Endodermal cell (in vitro differentiated cells): ENCODE results near the gene RAB9B. TPM values are rescaled to one million over a fixed set of nuclear protein-coding genes. Genes with fewer than 3 reads are reported as not detected.
A peak's percentile ranks its signal among the peaks of the same experiment; 100 is the strongest.

Experiments
- DNase-seq: peaks from one replicate; pipeline ENCODE4 v3.0.0-alpha.2; 2017
- H3K27ac ChIP-seq: 2 replicates; pipeline ENCODE4 v1.5.1; 2013; ENCODE audit warnings: mild to moderate bottlenecking, low read depth, low read length, moderate library complexity
- H3K27me3 ChIP-seq: 2 replicates; pipeline ENCODE4 v1.6.1; 2013; ENCODE audit warnings: mild to moderate bottlenecking, low read length, moderate library complexity; ENCODE audit not compliant: insufficient read depth, control insufficient read depth, poor library complexity, severe bottlenecking
- H3K36me3 ChIP-seq: 2 replicates; pipeline ENCODE4 v1.7.0; 2013; ENCODE audit warnings: mild to moderate bottlenecking, low read length, moderate library complexity; ENCODE audit not compliant: control insufficient read depth, insufficient read depth
- H3K4me1 ChIP-seq: one replicate; pipeline ENCODE4 v1.7.0; 2013; ENCODE audit warnings: low read length; ENCODE audit not compliant: control insufficient read depth, insufficient read depth
- H3K4me3 ChIP-seq: 2 replicates; pipeline ENCODE4 v1.5.1; 2013; ENCODE audit warnings: mild to moderate bottlenecking, low read length, moderate library complexity
- H3K9ac ChIP-seq: 2 replicates; pipeline ENCODE4 v1.6.1; 2013; ENCODE audit warnings: mild to moderate bottlenecking, low read length, moderate library complexity; ENCODE audit not compliant: poor library complexity, severe bottlenecking; ENCODE audit errors: extremely low read depth
- H3K9me3 ChIP-seq: 2 replicates; pipeline ENCODE4 v1.6.1; 2013; ENCODE audit warnings: mild to moderate bottlenecking, low read length, moderate library complexity; ENCODE audit not compliant: control insufficient read depth
- H3K27ac Mint-ChIP-seq: 2 replicates; pipeline ENCODE4 v1.8.0; 2020; ENCODE audit warnings: mixed read lengths
- H3K27me3 Mint-ChIP-seq: 2 replicates; pipeline ENCODE4 v1.8.0; 2021; ENCODE audit warnings: mild to moderate bottlenecking, mixed read lengths; ENCODE audit not compliant: insufficient read depth
- H3K36me3 Mint-ChIP-seq: 2 replicates; pipeline ENCODE4 v1.8.0; 2020; ENCODE audit warnings: low read depth, mixed read lengths
- H3K4me1 Mint-ChIP-seq: 2 replicates; pipeline ENCODE4 v1.8.0; 2020; ENCODE audit warnings: mixed read lengths
- H3K4me3 Mint-ChIP-seq: 2 replicates; pipeline ENCODE4 v1.8.0; 2020; ENCODE audit warnings: mild to moderate bottlenecking, moderate library complexity, mixed read lengths
- H3K9me3 Mint-ChIP-seq: 2 replicates; pipeline ENCODE4 v1.8.0; 2020; ENCODE audit warnings: mild to moderate bottlenecking, mixed read lengths
- WGBS, 2 experiments: methylation state at CpG; one replicate each; pipeline versions ENCODE4 v1.1.5 to v1.1.7; 2013; ENCODE audit warnings: missing lambda C conversion rate in 2 of 2, mixed read lengths in 1 of 2; ENCODE audit not compliant: insufficient coverage in 1 of 2, insufficient read length in 1 of 2; 5-methylcytosine and 5-hydroxymethylcytosine counted together
- total RNA-seq, 2 donors: library from RNA; stranded (reverse); fragmentation: NEBNext Ultra II Directional in 1 of 2; extraction: Animal tissue kit (Norgen Biotek cat#: 25700) in 1 of 2; gene quantifications; 2 replicates in 1 of 2; 3 replicates in 1 of 2; pipeline ENCODE4 v1.2.1, GENCODE V29; 2021
- TF ChIP-seq, protein P1 (sequence below): fragments of 200-600 bp; sonication (generic); conservative IDR thresholded peaks from 2 replicates; pipeline ENCODE4 v1.5.0; 2021; ENCODE audit warnings: antibody characterized with exemption, mild to moderate bottlenecking

Gene RAB9B
- total RNA-seq, 2 donors from 2014 or later: 0.42 to 0.64 TPM

DNA sequence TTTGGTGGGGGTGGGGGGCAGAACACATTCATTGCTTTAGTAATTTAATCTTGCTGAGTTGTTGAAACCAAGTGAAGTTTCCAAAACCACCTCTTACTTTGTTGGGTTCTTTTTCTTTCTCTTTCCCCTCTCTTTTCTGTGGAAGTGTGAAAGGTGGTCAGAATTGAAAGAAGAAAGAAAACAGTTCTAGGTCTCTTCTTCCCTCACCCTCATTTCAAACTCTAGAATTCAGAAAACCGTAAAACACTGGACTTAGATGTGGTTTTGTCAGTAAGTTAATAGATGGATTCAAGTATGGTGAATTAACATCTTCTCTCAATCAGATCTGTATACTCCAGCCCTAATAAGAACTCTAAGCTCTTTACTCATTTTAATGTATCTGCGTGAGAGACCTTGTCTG, 31.7 kb downstream of the RAB9B start:
- Histone ChIP-seq H3K4me3 (no peak overlapping the region), H3K27ac (no peak overlapping the region), H3K9me3 (no peaks in the 10 kb centered on the region), H3K36me3 (no peaks in the 10 kb centered on the region), H3K27me3 (no peaks in the 10 kb centered on the region), H3K4me1 (no peaks in the 10 kb centered on the region), H3K9ac (no peak overlapping the region)
- TF ChIP-seq, protein P1, sequence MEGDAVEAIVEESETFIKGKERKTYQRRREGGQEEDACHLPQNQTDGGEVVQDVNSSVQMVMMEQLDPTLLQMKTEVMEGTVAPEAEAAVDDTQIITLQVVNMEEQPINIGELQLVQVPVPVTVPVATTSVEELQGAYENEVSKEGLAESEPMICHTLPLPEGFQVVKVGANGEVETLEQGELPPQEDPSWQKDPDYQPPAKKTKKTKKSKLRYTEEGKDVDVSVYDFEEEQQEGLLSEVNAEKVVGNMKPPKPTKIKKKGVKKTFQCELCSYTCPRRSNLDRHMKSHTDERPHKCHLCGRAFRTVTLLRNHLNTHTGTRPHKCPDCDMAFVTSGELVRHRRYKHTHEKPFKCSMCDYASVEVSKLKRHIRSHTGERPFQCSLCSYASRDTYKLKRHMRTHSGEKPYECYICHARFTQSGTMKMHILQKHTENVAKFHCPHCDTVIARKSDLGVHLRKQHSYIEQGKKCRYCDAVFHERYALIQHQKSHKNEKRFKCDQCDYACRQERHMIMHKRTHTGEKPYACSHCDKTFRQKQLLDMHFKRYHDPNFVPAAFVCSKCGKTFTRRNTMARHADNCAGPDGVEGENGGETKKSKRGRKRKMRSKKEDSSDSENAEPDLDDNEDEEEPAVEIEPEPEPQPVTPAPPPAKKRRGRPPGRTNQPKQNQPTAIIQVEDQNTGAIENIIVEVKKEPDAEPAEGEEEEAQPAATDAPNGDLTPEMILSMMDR: no peak
- DNase-seq: no peak
- no CpG with 5 or more reads among the region's 2 CpGs for WGBS, 2 experiments
- Mint-ChIP-seq H3K27ac (no peak overlapping the region), H3K27me3 (peaks cover 9% of the 10 kb centered on the region), H3K4me3 (no peak overlapping the region), H3K4me1 (no peaks in the 10 kb centered on the region), H3K9me3 (no peaks in the 10 kb centered on the region), H3K36me3 (no peaks in the 10 kb centered on the region)

DNA sequence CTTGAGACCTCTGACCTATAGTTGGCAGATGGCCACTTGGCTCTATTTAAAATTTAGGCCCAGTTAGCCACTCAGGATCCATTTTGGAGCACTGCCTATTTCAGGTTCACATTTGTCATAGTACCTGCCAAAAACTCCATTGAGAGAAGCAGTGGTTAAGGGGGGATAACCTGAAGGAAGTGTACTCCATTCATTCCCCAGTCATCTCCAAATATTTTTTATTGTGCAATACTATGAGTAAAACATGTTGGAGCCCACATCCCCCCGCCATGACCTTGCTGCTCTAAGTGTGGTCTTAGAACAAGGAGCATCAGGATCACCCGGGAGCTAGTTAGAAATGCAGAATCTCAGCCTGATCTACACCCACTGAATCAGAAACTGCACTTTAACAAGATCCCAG, 34.4 kb downstream of the RAB9B start:
- no peak overlapping the region for H3K27ac Mint-ChIP-seq
- no peak overlapping the region for H3K27ac ChIP-seq
- H3K4me1 ChIP-seq: no peaks in the 10 kb centered on the region
- H3K36me3 Mint-ChIP-seq: no peaks in the 10 kb centered on the region
- TF ChIP-seq, protein P1: no peak
- no peak overlapping the region for H3K4me3 ChIP-seq
- no peaks in the 10 kb centered on the region for H3K27me3 ChIP-seq
- no peak overlapping the region for H3K4me3 Mint-ChIP-seq
- H3K9me3 Mint-ChIP-seq: no peaks in the 10 kb centered on the region
- no peaks in the 10 kb centered on the region for H3K4me1 Mint-ChIP-seq
- no peak overlapping the region for H3K9ac ChIP-seq
- no peaks in the 10 kb centered on the region for H3K9me3 ChIP-seq
- 100% methylated on average over 2 of the region's 2 CpGs; no CpG with 5 or more reads in 1 of the 2 experiments for WGBS, 2 experiments
- DNase-seq: no peak
- H3K27me3 Mint-ChIP-seq: peaks cover 13% of the 10 kb centered on the region
- H3K36me3 ChIP-seq: no peaks in the 10 kb centered on the region

DNA sequence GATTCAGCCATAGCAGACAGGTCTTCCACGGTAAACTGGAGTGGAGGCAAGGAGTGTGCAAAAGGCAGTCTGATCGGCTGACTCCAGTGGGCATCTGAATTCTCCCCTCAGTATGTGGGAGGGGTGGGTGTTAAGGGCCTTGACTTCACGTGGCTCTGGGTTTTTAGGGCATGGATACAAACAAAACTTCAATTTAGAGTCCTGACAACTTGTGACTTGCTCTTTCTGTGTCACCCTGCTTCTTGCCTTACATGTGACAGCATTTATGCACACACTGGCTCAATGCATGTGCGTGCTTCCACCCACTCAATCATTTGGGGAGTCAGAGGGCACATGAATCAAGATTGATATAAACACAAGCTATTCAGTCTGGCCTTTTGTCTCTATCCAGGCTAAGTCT, 37.9 kb downstream of the RAB9B start:
- no peak for DNase-seq
- WGBS, 2 experiments: 60 to 72% methylated on average over 1 to 4 of the region's 4 CpGs
- H3K9me3 ChIP-seq: no peaks in the 10 kb centered on the region
- H3K36me3 Mint-ChIP-seq: no peaks in the 10 kb centered on the region
- peaks cover 9% of the 10 kb centered on the region for H3K27me3 Mint-ChIP-seq
- no peak overlapping the region for H3K4me3 Mint-ChIP-seq
- no peaks in the 10 kb centered on the region for H3K9me3 Mint-ChIP-seq
- no peak overlapping the region for H3K27ac Mint-ChIP-seq
- H3K9ac ChIP-seq: no peak overlapping the region
- H3K4me1 Mint-ChIP-seq: no peaks in the 10 kb centered on the region
- peaks cover 3% of the 10 kb centered on the region for H3K4me1 ChIP-seq
- no peaks in the 10 kb centered on the region for H3K27me3 ChIP-seq
- no peak overlapping the region for H3K4me3 ChIP-seq
- peak overlapping the region; percentile 81 for H3K27ac ChIP-seq
- no peaks in the 10 kb centered on the region for H3K36me3 ChIP-seq
- TF ChIP-seq, protein P1: no peak
